Activated CD4-positive, alpha-beta T cell treated with anti-CD3 and anti-CD28 coated beads, Interleukin-2, amount 50 U/mL, for 4 hours (primary cell): ENCODE results near the gene HACD3.
"Not testable (repeated sequence)": the region's sequence is repeated elsewhere in the genome, so short reads cannot be mapped to it uniquely, and the experiment has no call there.

Experiments
- DNase-seq, 2 experiments: peaks; one replicate each; pipeline ENCODE4 v3.0.0-alpha.2; 2020

HACD3 gene

DNA sequence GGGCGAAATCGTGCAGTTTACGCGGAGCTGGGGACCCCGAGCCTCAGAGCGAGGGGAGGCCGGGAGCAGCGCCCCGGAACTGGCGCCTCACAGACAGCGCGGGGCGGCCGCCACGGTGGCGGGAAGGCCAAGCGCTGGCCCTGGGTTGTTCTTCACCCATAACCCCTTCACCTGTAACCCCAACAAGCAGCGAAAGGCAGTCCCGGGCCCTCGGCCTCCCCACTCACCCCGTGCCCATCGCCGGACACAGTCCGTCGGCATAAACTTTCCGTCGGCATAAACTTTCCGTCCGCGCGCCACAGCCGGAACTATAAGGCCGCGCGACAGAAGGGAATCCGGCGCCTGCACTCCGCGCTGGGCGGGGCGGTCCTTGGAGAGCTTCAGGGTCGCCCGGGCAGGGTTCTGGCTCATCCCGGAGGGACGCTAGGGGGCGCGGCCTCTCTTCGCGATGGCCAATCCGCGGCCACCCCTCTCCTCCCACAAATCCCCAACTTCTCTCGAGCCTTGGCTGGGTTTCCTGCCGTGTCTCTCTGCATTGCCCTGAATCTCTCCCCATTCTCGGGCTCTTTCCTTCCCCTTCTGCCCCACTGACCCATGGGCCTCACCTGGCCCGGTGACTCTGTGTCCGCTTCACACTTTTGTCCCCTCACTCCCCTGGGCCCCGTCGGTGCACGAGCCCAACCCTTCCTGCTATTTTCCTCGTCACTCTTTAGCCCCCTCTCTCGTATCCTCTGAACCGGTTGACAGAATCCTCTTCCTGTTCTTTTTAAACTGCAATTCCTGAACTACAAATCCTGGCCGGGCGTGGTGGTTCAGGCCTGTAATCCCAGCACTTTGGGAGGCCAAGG, 80.8 kb downstream of the HACD3 start, which contains the start of gene INTS14:
INTS14 (minus strand) TSS at position 261 of the 848 bp plus-strand sequence. CDS start 3,751 bp downstream, outside the sequence.
- peak; percentile 90 to 91 for DNase-seq

DNA sequence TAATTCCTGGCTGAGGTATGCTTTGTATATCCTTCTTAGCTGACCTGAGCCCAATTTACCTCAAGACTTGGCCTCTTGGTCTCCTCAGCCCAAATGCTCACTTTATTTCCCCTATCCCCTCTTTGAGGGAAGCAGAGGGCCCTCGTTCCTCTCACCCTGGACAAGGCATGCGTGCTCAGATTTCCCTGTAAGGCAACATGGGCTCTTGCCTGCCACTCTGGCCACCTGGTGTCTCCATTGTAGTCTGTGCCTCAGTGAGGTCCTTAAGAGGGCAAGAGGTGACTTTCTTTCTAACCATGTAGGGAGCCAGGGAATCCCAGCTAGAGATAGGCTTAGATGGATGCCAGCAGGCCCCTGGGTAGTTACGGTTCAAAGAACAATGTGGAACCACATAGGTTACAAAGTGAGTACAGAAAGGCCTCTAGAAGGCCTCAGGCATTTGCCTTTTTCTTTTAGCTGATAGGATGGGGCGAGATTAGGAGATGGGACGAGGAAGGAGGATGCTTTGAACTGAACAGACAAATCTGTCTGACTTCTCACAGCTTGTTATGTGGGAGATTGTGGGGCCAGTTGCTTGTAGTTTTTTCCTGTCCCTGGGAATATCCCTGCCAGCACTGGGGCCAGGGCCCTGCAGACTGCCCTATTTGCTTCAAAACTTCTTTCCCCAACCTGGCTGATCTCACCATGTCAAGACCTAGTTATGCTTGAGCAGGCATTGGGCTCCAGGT, 81.8 kb downstream of the HACD3 start:
- no peak for DNase-seq

DNA sequence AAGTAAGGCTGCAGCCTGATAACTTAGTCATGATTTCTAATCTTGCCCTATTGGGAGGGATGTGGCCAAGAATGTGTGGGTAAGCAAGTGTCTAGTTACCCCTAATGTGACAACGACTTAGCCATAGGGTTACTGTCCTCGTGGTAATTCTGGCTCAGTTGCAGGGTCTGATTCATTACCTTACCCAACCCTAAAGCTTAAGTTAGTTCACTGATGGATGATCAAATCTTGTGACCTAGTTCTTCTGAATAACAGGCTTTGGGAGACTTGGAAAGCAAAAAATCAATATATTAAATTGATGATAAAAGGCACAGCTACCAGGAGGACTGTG, 82.3 kb downstream of the HACD3 start:
- no peak for DNase-seq

DNA sequence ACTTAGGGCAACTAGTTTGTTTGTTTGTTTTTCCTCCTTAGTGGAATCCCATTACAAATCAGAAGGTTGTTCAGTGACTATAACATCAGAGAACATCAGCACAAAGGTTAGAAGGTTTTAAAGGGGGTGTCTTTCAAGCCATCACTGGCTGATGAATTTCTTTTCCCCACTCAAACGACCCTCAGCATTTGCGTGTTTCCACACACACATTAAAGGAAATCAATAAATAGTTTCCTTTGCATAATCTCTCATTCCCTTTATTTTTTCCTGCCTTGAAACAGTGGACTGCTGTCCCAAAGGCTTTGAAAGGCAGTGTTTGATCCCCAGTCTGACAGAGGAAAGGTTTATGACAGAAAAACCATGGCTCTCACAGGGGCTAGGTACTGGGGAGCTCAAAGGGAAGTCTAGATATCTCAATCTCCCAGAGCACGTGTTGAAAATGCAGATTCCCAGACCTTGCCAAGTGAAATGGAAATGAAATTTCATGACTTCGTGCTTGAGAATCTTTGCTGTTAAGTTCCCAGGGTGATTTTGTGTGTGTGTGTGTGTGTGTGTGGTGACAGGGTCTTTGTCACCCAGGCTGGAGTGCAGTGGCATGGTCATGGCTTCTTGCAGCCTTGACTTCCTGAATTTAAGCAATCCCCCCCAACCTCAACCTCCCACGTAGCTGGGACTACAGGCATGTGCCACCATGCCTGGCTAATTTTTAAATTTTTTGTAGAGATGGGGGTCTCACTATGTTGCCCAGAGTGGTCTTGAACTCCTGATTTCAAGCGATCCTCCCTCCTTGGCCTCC, 82.9 kb downstream of the HACD3 start:
- DNase-seq = no peak

DNA sequence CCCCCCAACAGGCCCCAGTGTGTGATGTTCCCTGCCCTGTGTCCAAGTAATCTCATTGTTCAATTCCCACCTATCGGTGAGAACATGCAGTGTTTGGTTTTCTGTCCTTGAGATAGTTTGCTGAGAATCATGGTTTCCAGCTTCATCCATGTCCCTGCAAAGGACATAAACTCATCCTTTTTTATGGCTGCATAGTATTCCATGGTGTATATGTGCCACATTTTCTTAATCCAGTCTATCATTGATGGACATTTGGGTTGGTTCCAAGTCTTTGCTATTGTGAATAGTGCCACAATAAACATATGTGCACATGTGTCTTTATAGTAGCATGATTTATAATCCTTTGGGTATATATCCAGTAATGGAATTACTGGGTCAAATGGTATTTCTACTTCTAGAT, 85.6 kb downstream of the HACD3 start:
- DNase-seq = not testable (repeated sequence)

DNA sequence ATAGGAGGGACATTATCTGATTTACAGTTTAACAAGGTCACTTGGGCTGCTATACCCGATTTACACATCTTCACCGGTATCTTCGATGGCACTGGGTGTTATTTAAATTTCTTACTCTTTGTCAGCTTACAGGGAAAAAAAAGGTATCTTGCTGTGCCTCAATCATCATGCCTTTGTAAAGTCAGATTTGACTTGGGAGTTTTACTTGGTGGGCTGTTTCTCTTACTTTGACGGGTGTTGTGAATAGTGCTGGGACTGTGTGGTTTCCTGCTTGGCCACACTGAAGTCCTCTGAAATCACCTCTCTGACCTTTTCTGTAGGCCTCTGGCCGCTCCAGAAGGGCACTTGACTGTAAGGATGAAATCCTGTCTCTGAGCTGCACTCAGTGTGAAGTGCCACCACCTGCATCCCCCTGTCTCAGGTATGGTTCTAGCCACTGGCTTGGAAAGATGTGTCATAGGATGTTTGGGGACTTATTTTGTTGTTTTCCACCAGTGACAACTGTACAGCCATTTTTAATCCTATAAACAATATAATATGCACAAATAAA, 88.4 kb downstream of the HACD3 start:
- DNase-seq = no peak

DNA sequence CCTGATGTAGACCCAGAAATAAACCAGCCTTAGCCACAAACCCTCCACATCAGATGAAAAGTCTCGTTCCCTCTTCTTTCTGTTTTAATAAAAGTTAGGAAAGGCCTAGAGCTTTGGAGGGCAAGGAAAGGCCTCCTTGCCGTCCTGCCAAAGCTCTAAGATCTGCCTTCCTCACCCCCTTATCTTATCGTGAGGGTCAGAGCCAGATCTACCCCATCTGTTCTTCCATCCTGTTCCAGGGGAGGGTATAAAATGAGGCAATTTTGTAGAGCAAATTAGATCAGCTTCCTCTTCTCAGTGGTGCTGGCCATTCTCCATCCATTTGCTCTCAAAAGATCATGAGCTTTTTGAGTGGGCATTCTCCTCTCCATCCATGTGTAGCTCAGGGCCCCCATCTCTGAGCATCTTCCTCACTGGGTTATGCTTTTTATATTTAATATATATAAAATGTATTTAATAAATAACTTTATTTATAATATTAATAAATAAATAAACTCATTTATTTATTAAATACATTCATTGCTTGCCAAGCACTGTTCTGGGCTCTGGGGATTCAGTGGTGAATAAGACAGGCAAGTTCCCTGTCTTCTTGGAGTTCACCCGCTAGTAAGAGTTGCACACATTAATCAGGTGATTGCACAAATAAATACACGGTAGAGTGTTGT, 89.5 kb downstream of the HACD3 start:
- DNase-seq = no peak

DNA sequence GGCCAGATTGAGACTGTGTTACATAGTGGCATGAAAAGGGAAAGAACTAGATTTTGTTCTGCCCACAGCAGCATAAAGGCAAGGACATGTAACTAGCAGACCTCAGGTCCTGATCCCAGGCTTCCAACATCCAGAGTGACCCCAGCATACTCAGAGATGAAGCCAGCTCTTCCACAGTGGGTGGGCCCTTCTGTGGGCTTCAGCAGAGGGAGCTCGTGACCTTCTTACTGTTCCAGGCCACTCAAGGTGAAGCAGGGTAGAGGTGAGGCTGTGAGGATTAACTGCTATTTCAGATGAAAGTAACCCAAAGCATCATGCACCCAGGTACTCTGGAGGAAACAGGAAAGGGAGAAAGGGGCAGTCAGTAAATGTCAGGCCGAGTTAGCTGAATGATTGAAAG, 90.6 kb downstream of the HACD3 start:
- no peak for DNase-seq

DNA sequence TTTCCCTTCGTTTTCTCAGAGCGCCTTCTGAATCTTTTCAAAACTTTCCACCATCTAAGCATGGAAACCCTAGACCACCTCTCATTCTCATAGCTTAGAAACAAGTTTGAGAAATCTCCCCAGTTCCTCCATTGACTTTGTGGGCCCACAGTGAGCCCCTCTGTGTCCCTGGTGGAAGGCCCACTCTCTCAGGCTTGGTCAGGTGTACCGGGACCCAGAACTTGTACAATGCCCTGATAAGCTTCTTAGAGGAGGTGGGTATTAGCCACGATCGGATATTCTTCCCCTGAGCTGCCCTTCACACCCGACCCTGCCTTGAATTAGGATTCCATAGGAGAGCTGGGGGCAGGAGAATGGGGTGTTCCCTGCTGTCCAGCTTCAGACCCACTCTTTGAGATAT, 91.4 kb downstream of the HACD3 start, which contains the start of gene SLC24A1:
SLC24A1 (plus strand) TSS at position 301 of the 400 bp plus-strand sequence. CDS start 2,143 bp downstream, outside the sequence.
- no peak for DNase-seq

DNA sequence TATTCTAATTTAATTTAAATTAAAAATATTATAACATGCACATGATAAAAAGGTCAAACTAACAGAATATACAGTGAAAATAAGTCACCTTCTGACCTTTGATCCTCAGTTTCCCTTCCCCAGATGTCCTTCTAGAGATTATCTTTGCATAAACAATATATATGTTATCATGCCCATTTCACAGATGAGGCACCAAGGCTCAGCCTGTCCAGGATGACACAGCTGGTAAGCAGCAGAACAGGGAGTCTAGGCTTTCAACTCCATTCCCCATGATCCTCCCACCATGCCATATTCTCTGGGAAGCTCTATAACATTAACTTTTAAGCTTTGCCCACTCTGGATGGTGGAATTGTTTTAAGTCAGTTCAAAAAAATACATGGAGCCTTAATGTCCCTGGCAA, 92.8 kb downstream of the HACD3 start:
- DNase-seq = no peak

DNA sequence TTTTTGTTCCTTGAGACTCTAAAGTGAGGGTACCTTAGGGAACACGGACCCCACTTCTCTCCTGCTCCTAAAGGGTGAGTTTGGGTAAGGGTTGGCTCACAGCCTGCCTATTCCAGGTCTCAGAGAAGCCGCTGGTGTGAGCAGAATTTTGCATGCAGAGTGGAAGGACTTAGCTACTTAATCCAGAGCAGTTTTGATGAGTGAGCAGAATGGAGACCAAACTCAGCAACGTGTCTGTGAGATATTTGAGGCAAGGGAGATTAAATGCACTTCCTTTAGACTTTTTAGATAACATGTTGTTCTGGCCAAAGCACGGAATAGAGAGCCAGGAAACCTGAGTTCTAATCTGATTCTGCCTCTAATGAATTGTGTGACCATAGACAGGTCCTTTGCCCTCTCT, 96.6 kb downstream of the HACD3 start:
- DNase-seq = no peak
